ENCODE measurements around the gene STK24.

STK24 gene

DNA sequence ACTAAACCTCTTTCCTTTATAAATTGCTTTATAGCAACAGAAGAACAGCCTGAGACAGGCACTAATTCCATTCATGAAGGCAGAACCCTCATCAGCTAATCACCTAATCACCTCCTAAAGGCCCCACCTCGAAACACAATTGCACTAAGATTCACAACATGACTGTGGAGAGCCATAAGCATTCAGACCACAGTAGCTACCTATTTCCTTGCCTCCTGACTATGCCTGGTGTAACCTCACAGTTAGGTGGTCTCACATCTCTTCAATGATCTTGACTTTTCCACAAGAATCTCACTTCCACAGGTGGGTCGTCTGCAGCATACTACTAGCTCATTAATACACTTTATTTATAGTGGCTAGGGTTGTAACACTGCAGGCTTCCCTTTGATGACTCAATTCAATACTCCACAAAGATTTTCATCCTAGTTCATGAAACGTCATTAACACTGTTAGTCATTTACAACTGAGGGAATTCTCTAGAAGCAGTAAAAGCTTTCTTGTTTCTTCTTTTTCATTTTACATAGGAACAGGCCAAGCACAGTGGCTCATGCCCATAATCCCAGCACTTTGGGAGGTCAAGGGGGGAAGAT, 27.1 kb downstream of the STK24 start:
- DNase-seq: no peak

DNA sequence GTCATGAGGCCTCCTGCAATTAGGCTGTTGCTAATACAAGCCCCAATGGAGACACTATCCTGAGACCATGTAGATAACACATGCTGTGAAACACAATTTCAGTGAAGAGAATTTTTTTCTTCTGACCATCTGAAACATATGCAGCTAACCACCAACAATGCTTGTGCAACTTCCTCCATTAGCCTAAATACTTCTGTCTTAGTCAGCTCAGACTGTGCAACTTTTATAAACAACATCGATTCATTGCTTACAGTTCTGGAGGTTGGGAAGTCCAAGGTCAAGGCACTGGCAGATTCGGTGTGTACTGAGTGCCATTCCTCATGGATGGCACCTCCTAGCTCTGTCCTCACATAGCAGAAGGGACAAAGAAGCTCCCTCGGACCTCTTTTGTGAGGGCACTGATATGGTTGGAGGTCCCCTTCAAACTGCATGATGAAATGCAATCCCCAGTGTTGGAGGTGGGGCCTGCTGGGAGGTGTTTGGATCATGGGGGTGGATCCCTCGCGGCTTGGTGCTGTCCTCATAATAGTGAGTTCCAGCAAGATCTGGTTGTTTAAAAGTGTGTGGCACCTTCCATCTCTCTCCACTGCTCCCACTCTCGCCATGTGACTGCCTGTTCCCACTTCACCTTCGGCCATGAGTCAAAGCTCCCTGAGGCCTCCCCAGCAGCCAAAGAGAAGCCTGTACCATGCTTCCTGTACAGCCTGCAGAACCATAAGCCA, 27.7 kb downstream of the STK24 start:
- no peak for DNase-seq

DNA sequence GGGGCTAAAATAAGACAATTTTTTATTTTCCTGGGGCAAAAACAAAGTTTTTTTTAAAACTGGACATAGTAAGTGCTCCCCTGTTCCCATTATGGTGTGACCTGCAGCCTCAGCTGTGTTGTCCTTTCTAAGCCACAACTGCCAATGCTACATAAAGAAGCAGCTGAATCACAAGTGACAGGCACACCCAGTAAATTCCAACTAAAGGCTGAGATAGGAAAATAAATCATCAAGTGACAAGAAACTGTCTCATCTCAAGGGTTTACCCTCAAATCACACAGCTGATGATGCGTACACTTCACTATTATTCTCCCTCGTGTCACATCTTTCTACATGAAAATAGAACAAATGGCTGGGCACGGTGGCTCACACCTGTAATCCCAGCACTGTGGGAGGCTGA, 28.7 kb downstream of the STK24 start:
- no peak for DNase-seq

DNA sequence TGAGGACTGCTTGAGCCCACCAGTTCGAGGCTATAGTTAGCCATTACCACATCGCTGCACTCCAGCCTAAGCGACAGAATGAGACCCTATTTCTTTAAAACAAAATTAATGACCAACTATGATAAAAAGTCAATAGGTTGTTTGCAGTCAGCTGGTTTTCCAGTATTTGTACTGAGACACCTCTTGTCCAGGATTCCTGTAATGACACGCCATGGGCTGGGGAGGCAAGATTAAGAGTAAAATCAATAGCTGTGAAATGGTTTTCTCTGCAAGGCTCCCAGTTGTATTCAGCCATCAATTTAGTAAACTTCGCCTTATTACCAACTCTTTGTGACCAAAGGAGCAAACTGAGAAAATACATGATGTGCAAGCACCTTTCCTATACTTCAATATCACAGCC, 29.5 kb downstream of the STK24 start:
- no peak for DNase-seq

DNA sequence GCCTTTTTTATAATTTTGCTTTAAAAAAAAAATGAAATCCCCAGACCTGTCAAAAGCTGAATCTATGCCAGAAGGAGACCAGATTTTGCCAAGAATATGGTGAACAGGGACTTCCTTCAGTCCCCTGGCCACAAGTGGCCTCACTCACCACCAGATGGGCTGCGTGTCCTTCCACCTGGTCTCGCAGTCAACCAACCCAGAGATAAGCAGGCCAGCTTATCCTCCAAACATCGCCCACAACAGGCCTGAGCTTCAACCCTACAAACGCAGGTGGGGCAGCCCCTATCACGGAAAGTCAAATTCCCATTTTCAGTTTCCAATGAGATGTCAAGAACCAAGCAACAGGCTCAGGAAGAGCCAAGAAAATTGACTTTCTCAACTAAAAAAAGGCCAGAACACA, 30.5 kb downstream of the STK24 start:
- DNase-seq: no peak

DNA sequence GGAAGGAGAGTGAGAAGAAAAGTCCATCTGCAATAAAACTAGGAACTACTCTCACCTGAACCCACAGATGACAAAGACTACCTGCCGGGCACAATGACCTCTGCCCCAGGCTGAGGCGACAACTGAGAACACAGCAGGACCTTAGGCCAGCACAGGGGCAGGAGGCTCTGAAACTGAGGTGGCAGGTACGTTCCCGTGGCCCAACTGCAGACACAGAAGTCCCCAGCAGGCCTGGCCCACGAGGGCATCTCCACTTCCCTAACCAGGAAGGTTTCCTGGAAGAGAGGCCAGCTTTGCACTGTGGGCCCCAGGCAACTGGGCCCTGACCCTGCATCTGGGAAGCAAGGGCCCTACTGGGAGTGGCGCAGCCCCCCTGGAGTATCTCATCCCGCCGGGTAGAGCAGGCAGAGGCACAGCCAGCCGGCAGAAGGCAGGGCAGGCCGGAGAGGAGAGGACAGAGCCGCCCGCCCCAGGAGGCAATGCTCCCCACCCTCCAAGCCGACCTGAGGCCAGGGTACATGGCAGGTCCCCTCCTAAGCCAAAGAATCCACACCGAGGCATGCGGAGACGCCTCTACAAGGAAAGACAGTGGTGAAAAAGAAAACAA, 32.7 kb downstream of the STK24 start:
- DNase-seq: no peak

GRCh38 chr13:98543378-98544103, 33.4 kb downstream of the STK24 start:
- DNase-seq: no peak

DNA sequence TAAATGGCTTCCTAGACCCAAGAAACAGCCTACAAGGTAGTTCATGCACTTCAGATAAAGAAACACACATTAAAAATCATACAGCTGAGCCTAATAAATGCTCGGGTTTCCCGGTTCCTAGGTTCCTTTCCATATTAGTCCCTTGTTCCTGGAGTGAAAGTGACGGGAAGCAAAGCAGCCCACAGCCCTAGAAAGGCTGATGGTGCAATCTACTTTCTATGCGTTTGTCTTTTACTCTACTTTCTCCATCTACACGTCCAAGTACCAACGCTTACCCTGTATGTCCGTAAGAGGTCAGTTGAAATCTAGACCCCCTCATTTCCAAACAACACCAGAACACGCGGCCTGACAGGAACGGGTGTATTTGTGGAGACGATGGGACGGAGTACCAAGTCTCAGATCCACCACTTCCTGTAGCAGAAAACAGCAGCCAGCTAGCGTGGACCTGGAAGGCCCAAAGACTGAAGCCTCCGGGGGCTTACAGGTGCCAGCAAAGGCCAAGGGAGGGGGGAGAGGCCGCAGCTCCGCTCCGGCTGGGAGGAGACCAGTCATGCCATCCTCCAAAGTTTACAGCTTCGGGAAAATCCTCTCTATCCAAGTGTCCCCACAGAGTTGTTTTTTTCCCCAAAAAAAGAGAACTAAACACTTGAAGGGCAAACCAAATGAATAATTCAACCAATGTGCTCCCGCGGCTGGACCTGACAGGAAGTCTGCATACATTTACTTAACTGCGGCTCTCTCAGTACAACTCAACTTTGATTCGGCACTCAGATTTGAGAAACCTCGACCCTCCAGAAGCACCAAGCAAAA, 34.1 kb downstream of the STK24 start:
- no peak for DNase-seq

DNA sequence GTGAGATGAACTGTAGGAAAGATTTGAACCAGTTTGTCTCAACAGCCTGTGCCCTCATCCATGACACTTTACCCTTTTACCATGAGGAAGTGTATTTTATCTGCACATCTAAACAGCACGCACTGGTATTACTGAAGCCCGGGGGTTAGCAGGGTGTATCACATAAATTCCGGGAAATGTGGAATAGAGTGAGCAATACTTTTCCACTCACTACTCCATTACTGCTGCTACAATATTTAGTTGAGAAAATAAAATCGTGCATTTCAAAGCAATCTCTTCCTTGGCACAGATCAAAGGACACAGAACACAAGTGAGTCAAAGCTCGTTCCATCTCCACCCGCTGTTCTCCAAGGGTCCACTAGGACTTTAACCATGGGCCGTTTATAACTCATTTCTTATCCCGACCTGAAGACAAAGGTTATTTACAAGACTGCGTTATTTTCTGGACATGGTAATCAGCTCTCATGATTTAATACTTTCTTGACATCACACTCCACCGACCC, 35.2 kb downstream of the STK24 start:
- DNase-seq: no peak

DNA sequence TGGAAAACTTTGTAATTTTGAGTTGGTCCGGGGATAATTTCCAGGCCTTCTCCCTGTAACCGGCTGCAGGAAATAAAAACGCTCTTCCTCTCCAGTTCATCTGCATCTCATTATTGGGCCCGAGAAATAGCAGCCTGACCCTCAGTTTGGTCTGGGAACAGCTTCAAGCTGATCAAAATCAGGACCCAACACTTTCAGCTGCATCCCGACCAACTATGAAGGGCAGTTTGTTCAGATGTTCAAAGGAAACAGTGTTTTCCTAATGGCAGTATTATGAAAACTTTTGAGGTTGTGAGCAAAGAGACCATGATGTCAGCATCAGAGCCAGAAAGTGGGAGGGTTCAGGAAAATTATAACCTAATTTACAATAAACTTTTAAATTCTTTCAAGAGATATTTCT, 35.7 kb downstream of the STK24 start:
- DNase-seq: no peak

DNA sequence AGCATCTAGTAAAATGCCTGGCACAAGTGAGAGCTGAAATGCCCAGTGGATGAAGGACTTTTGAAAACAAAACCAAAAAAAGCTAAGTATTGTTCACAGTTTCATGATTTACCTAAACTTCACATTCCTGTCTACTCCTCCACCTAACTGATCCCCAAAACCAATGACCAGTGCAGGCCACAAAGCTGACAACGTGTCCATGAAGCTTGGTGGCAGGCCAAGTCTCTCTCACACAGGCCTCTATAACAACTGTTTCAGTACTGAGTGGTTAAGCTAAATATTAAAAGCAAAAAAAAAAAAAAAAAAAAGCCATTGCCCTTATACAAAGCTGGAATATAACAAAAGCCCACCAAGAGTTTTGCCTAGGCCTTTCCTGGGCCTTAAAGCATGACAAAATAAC, 36.4 kb downstream of the STK24 start:
- no peak for DNase-seq

DNA sequence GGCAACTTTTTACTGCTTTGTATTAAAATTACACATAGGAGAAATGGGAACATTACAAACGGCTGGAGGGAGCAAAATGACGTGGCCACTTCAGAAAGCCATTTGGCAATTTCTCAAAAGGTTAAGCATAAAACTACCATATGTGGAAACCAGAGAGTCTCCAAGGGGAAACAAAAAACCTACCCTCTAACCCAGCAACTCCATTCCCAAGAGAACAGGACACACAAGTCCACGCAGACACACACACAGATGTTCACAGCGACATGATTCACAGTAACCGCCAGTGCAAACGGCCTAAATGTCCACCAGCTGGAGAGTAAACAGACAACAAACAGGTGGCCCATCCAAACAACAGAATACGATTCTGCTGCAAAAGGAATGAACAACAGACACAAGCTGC, 37.2 kb downstream of the STK24 start:
- no peak for DNase-seq

GRCh38 chr13:98538876-98539275, 38.0 kb downstream of the STK24 start:
- DNase-seq: no peak

- DNase-seq: no peak
Measured at GRCh38 chr13:98537740-98538139, 39.2 kb downstream of the STK24 start.

- no peak for DNase-seq
Measured at GRCh38 chr13:98537306-98537705, 39.6 kb downstream of the STK24 start.

DNA sequence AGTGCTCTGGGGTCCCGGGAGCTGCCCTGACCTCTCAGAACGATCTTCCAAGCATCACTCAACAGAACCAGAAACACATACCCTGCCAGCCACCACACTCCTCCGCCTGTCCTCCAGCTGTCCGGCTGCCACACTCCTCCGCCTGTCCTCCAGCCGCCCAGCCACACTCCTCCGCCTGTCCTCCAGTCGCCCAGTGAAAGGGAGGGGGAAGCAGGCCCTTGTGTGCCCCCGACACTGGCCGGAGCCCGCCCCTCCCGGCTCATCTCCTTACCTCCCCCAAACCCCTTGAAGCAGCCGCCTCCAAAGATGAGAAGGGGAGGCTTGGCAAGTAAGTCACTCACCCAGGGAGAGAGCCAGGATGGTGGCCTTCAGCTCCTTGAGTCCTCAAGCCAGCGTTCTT, 40.2 kb downstream of the STK24 start:
- DNase-seq: no peak

DNA sequence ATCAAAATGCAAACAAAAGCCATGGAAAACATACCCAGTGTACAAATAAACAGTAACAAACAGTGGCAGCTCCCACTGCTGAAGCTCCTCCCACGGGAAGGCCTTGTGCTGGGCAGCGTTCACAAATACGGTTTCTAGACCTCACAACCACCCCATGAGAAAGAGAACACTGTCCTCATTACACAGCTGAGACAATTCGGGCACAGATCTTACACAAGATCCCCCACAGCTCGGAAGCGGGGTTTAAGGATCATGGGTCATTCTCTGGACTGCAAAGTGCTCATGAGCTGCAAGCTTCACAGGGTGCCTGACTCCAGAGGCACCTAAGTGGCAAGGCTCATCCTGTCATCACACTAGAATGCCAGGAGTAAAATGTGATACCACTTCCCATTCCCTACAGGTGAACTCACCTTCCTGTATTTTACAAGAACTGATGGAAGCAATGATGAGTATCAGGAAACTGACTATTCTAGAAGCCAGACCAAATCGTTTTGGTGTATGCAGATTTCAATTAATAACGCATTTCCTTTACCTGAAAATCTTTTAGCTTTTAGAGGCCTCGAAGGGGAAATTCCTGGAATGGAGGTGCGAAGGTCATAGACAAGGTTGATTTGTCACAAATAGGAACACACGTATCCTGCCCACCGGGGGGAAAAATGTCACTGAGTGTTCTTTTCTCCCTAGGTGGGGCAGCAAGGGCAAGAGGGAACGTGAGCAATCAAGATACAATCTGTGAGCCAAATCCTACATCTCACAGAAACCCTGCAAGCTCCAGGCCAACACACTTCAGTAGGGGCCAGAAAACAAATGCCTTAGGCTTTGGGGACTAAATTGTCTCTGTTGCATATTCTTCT, 41.2 kb downstream of the STK24 start:
- DNase-seq: no peak

DNA sequence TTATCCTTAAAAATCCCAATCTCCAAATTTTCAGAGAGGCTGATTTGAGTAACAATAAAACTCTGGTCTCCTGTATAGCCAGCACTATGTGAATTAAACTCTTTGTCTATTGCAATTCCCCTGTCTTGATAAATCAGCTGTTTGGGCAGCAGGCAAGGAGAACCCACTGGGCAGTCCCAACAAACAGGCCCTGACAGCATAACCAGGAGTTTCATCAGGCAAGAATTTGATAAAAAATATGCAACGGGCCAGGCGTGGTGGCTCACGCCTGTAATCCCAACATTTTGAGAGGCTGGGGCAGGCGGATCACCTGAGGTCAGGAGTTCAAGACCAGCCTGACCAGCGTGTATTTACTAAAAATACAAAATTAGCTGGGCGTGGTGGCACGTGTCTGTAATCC, 42.1 kb downstream of the STK24 start:
- DNase-seq: no peak

GRCh38 chr13:98533912-98534311, 43.0 kb downstream of the STK24 start:
- peak; percentile 38 for DNase-seq

- no peak for DNase-seq
Measured at GRCh38 chr13:98532254-98532653, 44.7 kb downstream of the STK24 start.

GRCh38 chr13:98530217-98530616, 46.7 kb downstream of the STK24 start:
- no peak for DNase-seq

- no peak for DNase-seq
Measured at GRCh38 chr13:98529171-98529570, 47.7 kb downstream of the STK24 start.

Data from activated naive CD4-positive, alpha-beta T cell treated with Interleukin-2 at 50 U/mL for 16 hours (primary cell).